NT2/D1 (cell line): ENCODE results near the gene CYP46A1.
"Not testable (repeated sequence)": the region's sequence is repeated elsewhere in the genome, so short reads cannot be mapped to it uniquely, and the experiment has no call there.

Experiments
- DNase-seq: peaks from one replicate; pipeline ENCODE4 v3.0.0-alpha.2; 2011; ENCODE audit warnings: low read depth, low spot score
- H3K27me3 ChIP-seq: 2 replicates; pipeline ENCODE4 v1.6.0; 2011; ENCODE audit warnings: mild to moderate bottlenecking; ENCODE audit not compliant: insufficient read length, insufficient read depth
- H3K36me3 ChIP-seq: 2 replicates; pipeline ENCODE4 v1.6.1; 2011; ENCODE audit warnings: mild to moderate bottlenecking, low read length, mixed read lengths; ENCODE audit not compliant: insufficient read depth, insufficient read length
- H3K4me1 ChIP-seq: 2 replicates; pipeline ENCODE4 v1.5.1; 2011; ENCODE audit not compliant: insufficient read depth, insufficient read length
- H3K4me3 ChIP-seq: 2 replicates; pipeline ENCODE4 v1.5.1; 2011; ENCODE audit warnings: low read depth; ENCODE audit not compliant: insufficient read length
- H3K9ac ChIP-seq: 2 replicates; pipeline ENCODE4 v1.6.0; 2011; ENCODE audit warnings: low read depth; ENCODE audit not compliant: insufficient read length
- H3K9me3 ChIP-seq: 2 replicates; pipeline ENCODE4 v1.5.1; 2011; ENCODE audit warnings: mild to moderate bottlenecking, low read length; ENCODE audit not compliant: insufficient read depth
- SUZ12 ChIP-seq: IDR thresholded peaks from 2 replicates; pipeline ENCODE4 v1.6.1; 2011; ENCODE audit not compliant: insufficient read length, insufficient read depth; ENCODE audit errors: extremely low read depth
- YY1 ChIP-seq: IDR thresholded peaks from 2 replicates; pipeline ENCODE4 v1.6.1; 2011; ENCODE audit not compliant: insufficient read length, insufficient read depth
- ZNF274 ChIP-seq: IDR thresholded peaks from 2 replicates; pipeline ENCODE4 v1.6.1; 2011; ENCODE audit warnings: mild to moderate bottlenecking, low read depth, low read length

CYP46A1 gene

GRCh38 chr14:99758872-99759545 lies 74.9 kb downstream of the CYP46A1 start:
- Histone ChIP-seq H3K4me3 (no peak overlapping the region), H3K9me3 (no peaks in the 10 kb centered on the region), H3K36me3 (no peaks in the 10 kb centered on the region), H3K9ac (peak overlapping the region; percentile 32), H3K4me1 (peaks cover 12% of the 10 kb centered on the region), H3K27me3 (no peaks in the 10 kb centered on the region)
- DNase-seq: no peak
- TF ChIP-seq ZNF274 (no peak), SUZ12 (no peak), YY1 (no peak)

GRCh38 chr14:99759546-99759925 lies 75.4 kb downstream of the CYP46A1 start:
- no peak overlapping the region for H3K4me3 ChIP-seq
- DNase-seq: no peak
- H3K36me3 ChIP-seq: no peaks in the 10 kb centered on the region
- H3K27me3 ChIP-seq: no peaks in the 10 kb centered on the region
- no peaks in the 10 kb centered on the region for H3K9me3 ChIP-seq
- H3K9ac ChIP-seq: no peak overlapping the region
- no peak for TF ChIP-seq YY1
- TF ChIP-seq SUZ12: no peak
- no peak for TF ChIP-seq ZNF274
- peaks cover 12% of the 10 kb centered on the region for H3K4me1 ChIP-seq

- Histone ChIP-seq H3K9me3 (no peaks in the 10 kb centered on the region), H3K9ac (no peak overlapping the region), H3K4me3 (no peak overlapping the region), H3K36me3 (no peaks in the 10 kb centered on the region), H3K27me3 (no peaks in the 10 kb centered on the region), H3K4me1 (peaks cover 12% of the 10 kb centered on the region)
- TF ChIP-seq SUZ12: no peak
- TF ChIP-seq YY1: no peak
- no peak for TF ChIP-seq ZNF274
- no peak for DNase-seq
These were observed 76.7 kb downstream of the CYP46A1 start for GRCh38 chr14:99760817-99761216.

- peaks cover 11% of the 10 kb centered on the region for H3K4me1 ChIP-seq
- H3K36me3 ChIP-seq, H3K4me3 ChIP-seq, DNase-seq, H3K9me3 ChIP-seq, H3K9ac ChIP-seq, H3K27me3 ChIP-seq: not testable (repeated sequence)
These were observed 78.8 kb downstream of the CYP46A1 start for GRCh38 chr14:99762911-99763310.

- Histone ChIP-seq H3K4me3 (no peak overlapping the region), H3K9ac (no peak overlapping the region), H3K4me1 (peaks cover 6% of the 10 kb centered on the region), H3K36me3 (no peaks in the 10 kb centered on the region), H3K9me3 (no peaks in the 10 kb centered on the region), H3K27me3 (no peaks in the 10 kb centered on the region)
- no peak for DNase-seq
- TF ChIP-seq YY1 (no peak), SUZ12 (no peak), ZNF274 (no peak)
These were observed 79.6 kb downstream of the CYP46A1 start for GRCh38 chr14:99763527-99764221.

- Histone ChIP-seq H3K9ac (no peak overlapping the region), H3K4me1 (peaks cover 4% of the 10 kb centered on the region), H3K4me3 (no peak overlapping the region), H3K36me3 (no peaks in the 10 kb centered on the region), H3K27me3 (no peaks in the 10 kb centered on the region), H3K9me3 (no peaks in the 10 kb centered on the region)
- no peak for DNase-seq
- TF ChIP-seq ZNF274 (no peak), SUZ12 (no peak), YY1 (no peak)
These were observed 80.2 kb downstream of the CYP46A1 start for GRCh38 chr14:99764222-99764706.

- no peak for TF ChIP-seq YY1
- no peak for TF ChIP-seq ZNF274
- TF ChIP-seq SUZ12: no peak
- H3K27me3 ChIP-seq: no peaks in the 10 kb centered on the region
- H3K36me3 ChIP-seq: no peaks in the 10 kb centered on the region
- peaks cover 2% of the 10 kb centered on the region for H3K4me1 ChIP-seq
- H3K9ac ChIP-seq: no peak overlapping the region
- H3K9me3 ChIP-seq: no peaks in the 10 kb centered on the region
- no peak overlapping the region for H3K4me3 ChIP-seq
- no peak for DNase-seq
These were observed 84.3 kb downstream of the CYP46A1 start for GRCh38 chr14:99768381-99768780.
